SH-SY5Y (cell line): Measurements from ENCODE around the gene OVAAL.

ENCODE experiments used
- GATA2 ChIP-seq: IDR thresholded peaks from 2 replicates; pipeline ENCODE4 v1.6.1; 2011; ENCODE audit warnings: mild to moderate bottlenecking, low read depth, low read length
- GATA3 ChIP-seq: IDR thresholded peaks from 2 replicates; pipeline ENCODE4 v1.6.1; 2011; ENCODE audit warnings: low read depth, mild to moderate bottlenecking, low read length, moderate library complexity

- TF ChIP-seq GATA2, result no peak
- TF ChIP-seq GATA3, result no peak
Observed at GRCh38 chr1:180535418-180535999, 23.3 kb upstream of the OVAAL start.
